AG04449 (cell line): Measurements from ENCODE around the gene KRT26.
A peak's percentile ranks its signal among the peaks of the same experiment; 100 is the strongest.

Experiments used
- CTCF ChIA-PET: fragments of 350-600 bp; formaldehyde crosslinking; extraction: SDS; loops from one replicate; lab custom pipeline; 2021; ENCODE audit warnings: antibody characterized with exemption; lab: Yijun Ruan, JAX
- POLR2A ChIA-PET: fragments of 400-600, 350-600 bp; formaldehyde crosslinking; extraction: SDS; loops from one replicate; lab custom pipeline; 2020; ENCODE audit warnings: antibody characterized with exemption, inconsistent platforms; lab: Yijun Ruan, JAX
- DNase-seq: peaks from one replicate; pipeline ENCODE4 v3.0.0-alpha.2; 2010; ENCODE audit warnings: low read depth, low spot score
- H3K4me3 ChIP-seq: 2 replicates; pipeline ENCODE4 v1.5.1; 2011; ENCODE audit warnings: low read depth, mild to moderate bottlenecking, control low read depth, low read length
- CTCF ChIP-seq: IDR thresholded peaks from one replicate; pipeline ENCODE4 v1.5.1; 2011; ENCODE audit warnings: mild to moderate bottlenecking, moderate library complexity, low read length, control low read depth, inconsistent platforms; ENCODE audit not compliant: insufficient read depth; ENCODE audit errors: missing control alignments

KRT26 gene

GRCh38 chr17:40810494-40810893 lies 38.5 kb upstream of the KRT26 start:
- no peak overlapping the region for H3K4me3 ChIP-seq
- POLR2A ChIA-PET = no interaction called here
- CTCF ChIA-PET = interaction anchor here (2.0 to 12.5 kb wide), 3 partner anchors 739 to 854 kb away, joined by 15 to 325 read pairs (median 72); no protein-coding TSS in a partner anchor
- no peak for TF ChIP-seq CTCF
- DNase-seq = peak; percentile 40

GRCh38 chr17:40809721-40810421 lies 37.9 kb upstream of the KRT26 start:
- POLR2A ChIA-PET = interaction anchor here (0.6 kb wide), 1 partner anchor 570 kb away, joined by 3 read pairs; no protein-coding TSS in a partner anchor
- H3K4me3 ChIP-seq = no peak overlapping the region
- no peak for DNase-seq
- CTCF ChIA-PET = interaction anchor here (1.1 to 12.5 kb wide), 6 partner anchors 10 to 855 kb away, joined by 3 to 325 read pairs (median 9); no protein-coding TSS in a partner anchor
- TF ChIP-seq CTCF = no peak

GRCh38 chr17:40806131-40806530 lies 34.1 kb upstream of the KRT26 start:
- POLR2A ChIA-PET = no interaction called here
- CTCF ChIA-PET = interaction anchor here (0.6 to 12.5 kb wide), 10 partner anchors 14 to 859 kb away, joined by 3 to 325 read pairs (median 4); no protein-coding TSS in a partner anchor
- TF ChIP-seq CTCF = no peak
- H3K4me3 ChIP-seq = no peak overlapping the region
- no peak for DNase-seq

GRCh38 chr17:40803617-40804082 lies 31.6 kb upstream of the KRT26 start:
- H3K4me3 ChIP-seq = no peak overlapping the region
- peak; percentile 92 for TF ChIP-seq CTCF
- POLR2A ChIA-PET = no interaction called here
- CTCF ChIA-PET = interaction anchor here (0.6 to 12.5 kb wide), 31 partner anchors 9 to 882 kb away, joined by 3 to 325 read pairs (median 4); partner anchors contain the start of genes KRT10 and SMARCE1
- DNase-seq = no peak

- CTCF ChIA-PET = interaction anchor here (2.1 to 12.5 kb wide), 3 partner anchors 55 to 864 kb away, joined by 4 to 325 read pairs (median 22); no protein-coding TSS in a partner anchor
- POLR2A ChIA-PET = no interaction called here
- no peak overlapping the region for H3K4me3 ChIP-seq
- DNase-seq = no peak
- TF ChIP-seq CTCF = no peak
Observed at GRCh38 chr17:40801157-40801556, 29.2 kb upstream of the KRT26 start.

- POLR2A ChIA-PET = no interaction called here
- DNase-seq = no peak
- TF ChIP-seq CTCF = no peak
- CTCF ChIA-PET = interaction anchor here (1.8 to 2.1 kb wide), 2 partner anchors 750 to 863 kb away, joined by 4 to 8 read pairs; no protein-coding TSS in a partner anchor
- no peak overlapping the region for H3K4me3 ChIP-seq
Observed at GRCh38 chr17:40800381-40800780, 28.4 kb upstream of the KRT26 start.
